HG03571 (cell line): Measurements from ENCODE around the gene TBC1D2.
A peak's percentile ranks its signal among the peaks of the same experiment; 100 is the strongest.
"Not testable (repeated sequence)": the region's sequence is repeated elsewhere in the genome, so short reads cannot be mapped to it uniquely, and the experiment has no call there.

Experiments used
- ATAC-seq: cut with Tn5 transposase; IDR thresholded peaks from one replicate; pipeline ENCODE4 v1.9.1; 2021; ENCODE audit not compliant: unreplicated experiment

The TBC1D2 gene

GRCh38 chr9:98174502-98174918 lies 80.9 kb downstream of the TBC1D2 start:
- not testable (repeated sequence) for ATAC-seq

- ATAC-seq = no peak
These were observed 82.3 kb downstream of the TBC1D2 start for GRCh38 chr9:98173181-98173580.

- ATAC-seq = no peak
These were observed 82.8 kb downstream of the TBC1D2 start for GRCh38 chr9:98172604-98173003.

- no peak for ATAC-seq
These were observed 84.1 kb downstream of the TBC1D2 start for GRCh38 chr9:98171176-98171925.

GRCh38 chr9:98168941-98169488 lies 86.4 kb downstream of the TBC1D2 start:
- peak; percentile 99 for ATAC-seq

- ATAC-seq = no peak
These were observed 87.2 kb downstream of the TBC1D2 start for GRCh38 chr9:98168153-98168780.

GRCh38 chr9:98164912-98165311 lies 90.5 kb downstream of the TBC1D2 start:
- no peak for ATAC-seq

GRCh38 chr9:98162613-98163012 lies 92.8 kb downstream of the TBC1D2 start:
- ATAC-seq = no peak

GRCh38 chr9:98161851-98162250 lies 93.6 kb downstream of the TBC1D2 start:
- ATAC-seq = no peak

GRCh38 chr9:98159790-98160189 lies 95.7 kb downstream of the TBC1D2 start:
- ATAC-seq = no peak

- ATAC-seq = no peak
These were observed 96.1 kb downstream of the TBC1D2 start for GRCh38 chr9:98159301-98159700.

- no peak for ATAC-seq
These were observed 97.2 kb downstream of the TBC1D2 start for GRCh38 chr9:98158071-98158831.

GRCh38 chr9:98157372-98157771 lies 98.1 kb downstream of the TBC1D2 start:
- ATAC-seq = no peak

- ATAC-seq = no peak
These were observed 100.8 kb downstream of the TBC1D2 start for GRCh38 chr9:98154678-98155077.

GRCh38 chr9:98152526-98152925 lies 102.9 kb downstream of the TBC1D2 start:
- ATAC-seq = no peak

- ATAC-seq = no peak
These were observed 104.7 kb downstream of the TBC1D2 start for GRCh38 chr9:98150721-98151120.

GRCh38 chr9:98150164-98150563 lies 105.3 kb downstream of the TBC1D2 start:
- ATAC-seq = no peak

GRCh38 chr9:98149422-98149821 lies 106.0 kb downstream of the TBC1D2 start:
- ATAC-seq = no peak
